Measurements from ENCODE around the gene KRTAP22-2. TPM values are rescaled to one million over a fixed set of nuclear protein-coding genes. Genes with fewer than 3 reads are reported as not detected.

Gene KRTAP22-2
- total RNA-seq, 2 donors from 2014 or later, result not detected

GRCh38 chr21:30577766-30578165 is 12.4 kb downstream of the KRTAP22-2 start:
- no peak overlapping the region for H3K4me3 ChIP-seq
- TF ChIP-seq CTCF (IDR thresholded peaks at IDR 0.05) (no peak), POLR2A (IDR thresholded peaks at IDR 0.05) (no peak)
- ATAC-seq, result no peak
- H3K4me1 ChIP-seq, result no peaks in the 10 kb centered on the region
- no peaks in the 10 kb centered on the region for H3K27me3 ChIP-seq
- no peaks in the 10 kb centered on the region for H3K36me3 ChIP-seq (replicated peaks in 1 of 2; ENCODE audit: insufficient read depth in 1 of 2, low read depth in 2 of 2)
- intact Hi-C loops (cut with DNase I), result no loop called here
- no peak for DNase-seq
- no peaks in the 10 kb centered on the region for H3K9me3 ChIP-seq
- H3K27ac ChIP-seq, result no peak overlapping the region

- no peaks in the 10 kb centered on the region for H3K4me1 ChIP-seq
- intact Hi-C loops (cut with DNase I), result no loop called here
- DNase-seq, result no peak
- no peak overlapping the region for H3K4me3 ChIP-seq
- H3K9me3 ChIP-seq, result no peaks in the 10 kb centered on the region
- H3K36me3 ChIP-seq (replicated peaks in 1 of 2; ENCODE audit: insufficient read depth in 1 of 2, low read depth in 2 of 2), result no peaks in the 10 kb centered on the region
- no peak overlapping the region for H3K27ac ChIP-seq
- TF ChIP-seq CTCF (IDR thresholded peaks at IDR 0.05) (no peak), POLR2A (IDR thresholded peaks at IDR 0.05) (no peak)
- no peaks in the 10 kb centered on the region for H3K27me3 ChIP-seq
- no peak for ATAC-seq
These were observed 22.6 kb downstream of the KRTAP22-2 start for GRCh38 chr21:30567617-30568016.

DNA sequence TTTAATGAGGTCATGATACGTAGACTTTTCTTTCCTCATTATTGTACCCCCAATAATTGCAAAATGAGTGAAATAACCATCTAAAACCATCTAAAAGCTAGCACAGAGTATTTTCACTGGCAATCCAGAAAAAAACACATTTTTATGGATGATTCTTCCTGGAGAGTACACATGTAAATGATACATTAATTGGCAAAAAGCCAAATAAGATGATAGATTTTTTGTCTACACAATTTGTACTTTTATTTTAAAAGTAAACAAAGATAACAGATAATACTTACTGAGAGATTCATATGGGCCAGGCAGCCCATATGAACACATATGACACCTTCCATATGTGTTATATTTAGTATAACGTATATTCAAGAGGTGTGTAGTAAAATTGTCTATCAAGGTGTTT is 26.6 kb downstream of the KRTAP22-2 start:
- H3K27me3 ChIP-seq, result no peaks in the 10 kb centered on the region
- H3K36me3 ChIP-seq (replicated peaks in 1 of 2; ENCODE audit: insufficient read depth in 1 of 2, low read depth in 2 of 2), result no peaks in the 10 kb centered on the region
- H3K4me1 ChIP-seq, result no peaks in the 10 kb centered on the region
- no peaks in the 10 kb centered on the region for H3K9me3 ChIP-seq
- TF ChIP-seq CTCF (IDR thresholded peaks at IDR 0.05) (no peak), POLR2A (IDR thresholded peaks at IDR 0.05) (no peak)
- no peak for DNase-seq
- no peak overlapping the region for H3K4me3 ChIP-seq
- WGBS, 2 donors, result 79 to 88% methylated on average over 2 of the region's 2 CpGs
- H3K27ac ChIP-seq, result no peak overlapping the region
- no peak for ATAC-seq
- intact Hi-C loops (cut with DNase I), result no loop called here

DNA sequence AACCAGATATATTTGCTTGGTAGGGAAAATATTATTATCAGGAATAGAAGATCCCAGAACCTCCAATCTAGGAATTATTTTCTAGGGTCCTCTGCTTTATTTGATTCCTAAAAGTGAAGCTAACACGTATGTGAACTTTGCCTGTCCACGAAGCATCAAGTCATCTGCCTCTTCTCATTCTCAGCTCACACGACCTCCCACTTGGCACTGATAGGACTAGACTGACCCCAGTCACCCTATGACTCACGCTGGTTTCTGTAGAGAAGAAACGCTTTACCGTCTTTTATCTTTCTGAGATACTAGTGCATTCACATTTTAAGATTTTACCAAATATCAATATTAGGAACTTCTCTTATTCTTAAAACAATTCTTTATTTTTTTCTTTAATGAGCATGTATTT is 27.1 kb downstream of the KRTAP22-2 start:
- Histone ChIP-seq H3K36me3 (replicated peaks in 1 of 2; ENCODE audit: insufficient read depth in 1 of 2, low read depth in 2 of 2) (no peaks in the 10 kb centered on the region), H3K9me3 (no peaks in the 10 kb centered on the region), H3K4me3 (no peak overlapping the region), H3K4me1 (no peaks in the 10 kb centered on the region), H3K27ac (no peak overlapping the region), H3K27me3 (no peaks in the 10 kb centered on the region)
- no peak for TF ChIP-seq CTCF (IDR thresholded peaks at IDR 0.05)
- TF ChIP-seq POLR2A (IDR thresholded peaks at IDR 0.05), result no peak
- ATAC-seq (no peak), DNase-seq (no peak)
- intact Hi-C loops (cut with DNase I), result no loop called here
- 49 to 58% methylated on average over 6 of the region's 6 CpGs for WGBS, 2 donors

DNA sequence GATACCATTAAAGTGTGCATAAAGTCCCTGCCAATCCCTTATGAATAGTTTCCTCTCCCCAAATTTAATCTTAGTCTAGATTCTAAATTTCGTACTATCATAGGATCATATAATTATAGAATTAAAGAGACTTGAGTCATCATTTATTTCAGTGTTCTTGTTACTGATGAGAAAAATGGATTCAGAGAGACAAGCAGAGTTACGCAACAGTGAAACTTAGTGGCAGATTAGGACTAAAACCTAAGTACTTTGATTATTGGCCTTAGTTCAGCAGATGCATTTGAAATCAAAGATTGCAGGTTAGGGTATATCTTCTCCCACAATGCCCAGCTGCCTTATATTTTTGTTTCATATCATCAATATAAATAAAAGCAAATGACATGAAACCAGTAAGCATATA is 28.2 kb downstream of the KRTAP22-2 start:
- DNase-seq, result no peak
- intact Hi-C loops (cut with DNase I), result no loop called here
- Histone ChIP-seq H3K9me3 (no peaks in the 10 kb centered on the region), H3K36me3 (replicated peaks in 1 of 2; ENCODE audit: insufficient read depth in 1 of 2, low read depth in 2 of 2) (no peaks in the 10 kb centered on the region), H3K4me1 (no peaks in the 10 kb centered on the region), H3K27ac (no peak overlapping the region), H3K27me3 (no peaks in the 10 kb centered on the region), H3K4me3 (no peak overlapping the region)
- WGBS, 2 donors, result 75 to 80% methylated on average over 2 of the region's 2 CpGs
- ATAC-seq, result no peak
- TF ChIP-seq POLR2A (IDR thresholded peaks at IDR 0.05), result no peak
- no peak for TF ChIP-seq CTCF (IDR thresholded peaks at IDR 0.05)
